ENCODE results near the gene PLCB1.

Gene PLCB1

DNA sequence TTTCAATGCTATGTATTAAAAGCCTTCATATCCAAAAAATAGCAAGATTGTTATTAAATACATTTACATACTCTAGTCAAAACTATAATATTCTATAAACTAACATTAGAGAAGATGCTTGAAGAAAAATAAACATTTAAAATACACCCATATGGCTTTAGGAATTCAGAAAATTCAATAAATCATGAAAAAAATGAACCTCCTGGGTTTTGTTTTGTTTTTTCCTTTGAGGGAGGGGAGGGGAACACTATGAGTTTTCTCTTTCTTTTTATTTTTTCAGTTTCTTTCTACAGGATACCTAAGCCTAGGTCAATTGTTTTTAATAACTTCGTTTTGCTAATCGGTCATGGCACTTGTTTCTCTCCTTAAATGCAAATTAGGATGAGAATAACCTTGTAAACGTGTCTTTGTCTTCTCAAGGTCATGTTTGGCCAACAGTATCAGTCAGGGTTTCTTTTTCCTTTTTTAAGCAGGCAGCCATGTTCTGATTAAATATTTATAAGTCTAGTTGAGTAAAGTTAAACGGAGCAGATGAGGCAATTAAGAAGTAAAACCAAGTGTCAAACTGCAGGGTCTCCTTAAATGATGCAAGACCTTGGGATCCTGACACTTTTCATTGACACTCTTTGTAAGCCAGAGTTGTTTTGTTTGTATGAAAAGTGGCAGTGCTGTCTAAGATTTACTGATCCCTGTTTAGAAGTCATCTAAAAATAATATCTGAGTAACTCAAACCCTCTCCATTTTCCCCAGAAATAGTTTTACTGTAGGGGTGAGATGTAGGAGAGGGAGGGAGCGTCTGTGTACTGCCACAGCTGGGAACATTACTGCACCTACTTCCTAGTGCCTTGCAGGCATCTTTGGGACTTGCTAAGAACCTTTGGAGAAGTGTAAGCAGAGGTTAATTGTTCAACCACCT lies 392.3 kb downstream of the PLCB1 start:
- H3K4me3 ChIP-seq (ENCODE audit: control insufficient read depth, low read depth, low read length) = no peak overlapping the region
- no peak for TF ChIP-seq CTCF (conservative IDR thresholded peaks at IDR 0.05; ENCODE audit: control insufficient read depth, insufficient read depth, low read depth, low read length)
- no peak for DNase-seq (ENCODE audit: low read depth)

GRCh38 chr20:8525017-8525343 lies 392.9 kb downstream of the PLCB1 start:
- no peak for DNase-seq (ENCODE audit: low read depth)
- no peak overlapping the region for H3K4me3 ChIP-seq (ENCODE audit: control insufficient read depth, low read depth, low read length)
- no peak for TF ChIP-seq CTCF (conservative IDR thresholded peaks at IDR 0.05; ENCODE audit: control insufficient read depth, insufficient read depth, low read depth, low read length)

GRCh38 chr20:8526610-8527009 lies 394.5 kb downstream of the PLCB1 start:
- no peak for TF ChIP-seq CTCF (conservative IDR thresholded peaks at IDR 0.05; ENCODE audit: control insufficient read depth, insufficient read depth, low read depth, low read length)
- no peak overlapping the region for H3K4me3 ChIP-seq (ENCODE audit: control insufficient read depth, low read depth, low read length)
- no peak for DNase-seq (ENCODE audit: low read depth)

DNA sequence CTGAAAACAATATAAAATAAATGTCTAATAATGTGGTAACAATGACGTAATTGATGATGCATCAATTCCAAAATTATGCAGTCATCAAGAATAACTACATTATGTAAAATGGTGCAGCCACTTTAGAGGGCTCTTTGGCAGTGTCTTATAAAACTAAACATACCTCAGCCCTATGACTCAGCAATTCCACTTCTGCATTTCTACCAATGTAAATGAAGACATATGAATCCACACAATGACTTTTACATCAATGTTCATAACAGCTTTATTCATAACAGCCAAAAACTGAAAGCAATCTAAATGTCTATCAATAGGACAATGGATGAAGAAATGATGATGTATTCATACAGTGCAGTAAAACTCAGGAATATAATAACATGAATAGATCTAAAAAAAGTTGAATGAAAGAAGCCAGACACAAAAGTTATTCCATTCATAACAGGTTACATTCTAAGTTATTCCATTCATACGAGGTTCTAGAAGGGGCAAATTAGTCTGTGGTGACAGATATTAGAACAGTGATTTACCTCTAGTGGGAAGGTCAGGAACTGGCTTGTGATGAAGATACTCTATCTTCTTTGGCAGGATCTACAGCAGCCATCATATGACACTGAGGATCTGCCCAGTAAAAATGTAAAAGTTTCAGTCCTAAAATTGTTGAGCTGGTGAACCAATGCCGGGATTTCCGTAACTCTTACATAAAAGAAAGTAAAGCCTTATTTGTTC lies 396.1 kb downstream of the PLCB1 start:
- peak; percentile 84 for DNase-seq (ENCODE audit: low read depth)
- no peak for TF ChIP-seq CTCF (conservative IDR thresholded peaks at IDR 0.05; ENCODE audit: control insufficient read depth, insufficient read depth, low read depth, low read length)

GRCh38 chr20:8530022-8530421 lies 398.0 kb downstream of the PLCB1 start:
- no peak for DNase-seq (ENCODE audit: low read depth)
- TF ChIP-seq CTCF (conservative IDR thresholded peaks at IDR 0.05; ENCODE audit: control insufficient read depth, insufficient read depth, low read depth, low read length) = no peak
- no peak overlapping the region for H3K4me3 ChIP-seq (ENCODE audit: control insufficient read depth, low read depth, low read length)

More for the DNA sequence above, 396.1 kb downstream of the PLCB1 start:
- H3K4me3 ChIP-seq (ENCODE audit: control insufficient read depth, low read depth, low read length) = no peak overlapping the region

GRCh38 chr20:8532169-8532568 lies 400.1 kb downstream of the PLCB1 start:
- no peak for DNase-seq (ENCODE audit: low read depth)
- no peak overlapping the region for H3K4me3 ChIP-seq (ENCODE audit: control insufficient read depth, low read depth, low read length)
- no peak for TF ChIP-seq CTCF (conservative IDR thresholded peaks at IDR 0.05; ENCODE audit: control insufficient read depth, insufficient read depth, low read depth, low read length)

All from fibroblast of mammary gland (primary cell).